Activated naive CD4-positive, alpha-beta T cell treated with anti-CD3 and anti-CD28 coated beads for 36 hours (primary cell): Measurements from ENCODE around the gene ACVRL1. TPM values are rescaled to one million over a fixed set of nuclear protein-coding genes. Genes with fewer than 3 reads are reported as not detected.
"Not testable (repeated sequence)": the region's sequence is repeated elsewhere in the genome, so short reads cannot be mapped to it uniquely, and the experiment has no call there.

Source experiments
- CTCF ChIA-PET: fragments of 350-600 bp; sonication (Branson Sonifier 250); formaldehyde crosslinking; loops from one replicate; lab custom pipeline; 2021; ENCODE audit warnings: antibody characterized with exemption; lab: Charles Lee
- DNase-seq: peaks from one replicate; pipeline ENCODE4 v3.0.0-alpha.2; 2020
- H3K27ac Mint-ChIP-seq: one replicate; pipeline ENCODE4 v1.8.0; 2021; ENCODE audit warnings: mild to moderate bottlenecking, mixed read lengths
- H3K27me3 Mint-ChIP-seq: one replicate; pipeline ENCODE4 v1.8.0; 2021; ENCODE audit warnings: low read depth, mixed read lengths
- H3K36me3 Mint-ChIP-seq: one replicate; pipeline ENCODE4 v1.8.0; 2021; ENCODE audit warnings: low read depth, mixed read lengths
- H3K4me1 Mint-ChIP-seq: one replicate; pipeline ENCODE4 v1.8.0; 2021; ENCODE audit warnings: low read depth, mixed read lengths
- H3K4me3 Mint-ChIP-seq: one replicate; pipeline ENCODE4 v1.8.0; 2021; ENCODE audit warnings: mild to moderate bottlenecking, moderate library complexity, mixed read lengths
- H3K9me3 Mint-ChIP-seq: one replicate; pipeline ENCODE4 v1.8.0; 2021; ENCODE audit warnings: mixed read lengths
- intact Hi-C: fragments of 100-400 bp; cut with micrococcal nuclease; formaldehyde crosslinking; loops from one replicate; pipeline ENCODE4 v1.15.1; 2023
- total RNA-seq, 2 experiments: library from RNA; stranded (reverse); gene quantifications; one replicate each; pipeline ENCODE4 v1.2.3, GENCODE V29; 2021

ACVRL1 gene
- total RNA-seq, 2 experiments from 2014 or later = not detected

DNA sequence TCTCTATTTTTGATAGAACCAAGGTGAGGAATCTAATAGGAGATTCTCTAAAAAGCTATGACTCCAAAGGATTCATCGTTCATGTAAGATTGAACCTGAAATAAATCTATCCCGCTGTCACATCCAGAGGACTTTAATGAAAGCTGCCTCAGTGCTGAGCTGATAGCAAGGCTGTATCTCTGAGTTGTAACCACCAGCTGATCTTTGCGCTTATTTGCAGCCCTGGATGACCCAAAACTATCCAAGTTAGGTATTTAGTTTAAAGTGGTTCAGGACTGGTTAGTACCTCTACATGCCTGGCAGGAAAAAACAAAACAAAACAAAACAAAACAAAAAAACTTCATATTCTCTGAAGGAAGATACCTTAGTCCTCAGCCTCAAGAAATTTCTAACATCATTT is 28.2 kb upstream of the ACVRL1 start:
- H3K36me3 Mint-ChIP-seq = no peaks in the 10 kb centered on the region
- intact Hi-C loops = loop anchor here (10.0 kb wide), 1 partner anchor 204 kb away; no protein-coding TSS in a partner anchor
- H3K4me3 Mint-ChIP-seq = no peak overlapping the region
- no peaks in the 10 kb centered on the region for H3K9me3 Mint-ChIP-seq
- no peak for DNase-seq
- no peak overlapping the region for H3K27ac Mint-ChIP-seq
- H3K4me1 Mint-ChIP-seq = no peaks in the 10 kb centered on the region
- CTCF ChIA-PET = interaction anchor here (0.6 to 1.2 kb wide), 5 partner anchors 9 to 805 kb away, joined by 3 to 5 read pairs (median 3); no protein-coding TSS in a partner anchor
- no peaks in the 10 kb centered on the region for H3K27me3 Mint-ChIP-seq

DNA sequence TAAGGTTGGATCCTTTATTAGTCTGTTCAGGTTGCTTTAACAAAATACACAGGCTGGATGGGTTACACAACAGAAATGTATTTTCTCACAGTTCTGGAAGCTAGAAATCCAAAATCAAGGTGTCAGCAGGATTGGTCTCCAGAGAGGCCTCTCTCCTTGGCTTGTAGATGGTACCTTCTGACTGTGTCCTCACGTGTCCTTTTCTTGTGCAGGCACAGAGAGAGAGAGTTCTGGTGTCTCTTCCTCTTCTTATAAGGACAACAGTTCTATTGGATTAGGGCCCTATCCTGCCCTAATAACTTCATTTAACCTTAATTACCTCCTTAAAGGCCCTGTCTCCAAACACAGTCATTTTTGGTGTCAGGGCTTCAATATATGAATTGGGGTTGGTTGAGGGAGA is 24.0 kb upstream of the ACVRL1 start:
- H3K27ac Mint-ChIP-seq = no peak overlapping the region
- H3K9me3 Mint-ChIP-seq = peaks cover 3% of the 10 kb centered on the region
- intact Hi-C loops = no loop called here
- H3K4me1 Mint-ChIP-seq = peaks cover 10% of the 10 kb centered on the region
- CTCF ChIA-PET = no interaction called here
- H3K27me3 Mint-ChIP-seq = no peaks in the 10 kb centered on the region
- H3K36me3 Mint-ChIP-seq = no peaks in the 10 kb centered on the region
- no peak overlapping the region for H3K4me3 Mint-ChIP-seq
- no peak for DNase-seq

DNA sequence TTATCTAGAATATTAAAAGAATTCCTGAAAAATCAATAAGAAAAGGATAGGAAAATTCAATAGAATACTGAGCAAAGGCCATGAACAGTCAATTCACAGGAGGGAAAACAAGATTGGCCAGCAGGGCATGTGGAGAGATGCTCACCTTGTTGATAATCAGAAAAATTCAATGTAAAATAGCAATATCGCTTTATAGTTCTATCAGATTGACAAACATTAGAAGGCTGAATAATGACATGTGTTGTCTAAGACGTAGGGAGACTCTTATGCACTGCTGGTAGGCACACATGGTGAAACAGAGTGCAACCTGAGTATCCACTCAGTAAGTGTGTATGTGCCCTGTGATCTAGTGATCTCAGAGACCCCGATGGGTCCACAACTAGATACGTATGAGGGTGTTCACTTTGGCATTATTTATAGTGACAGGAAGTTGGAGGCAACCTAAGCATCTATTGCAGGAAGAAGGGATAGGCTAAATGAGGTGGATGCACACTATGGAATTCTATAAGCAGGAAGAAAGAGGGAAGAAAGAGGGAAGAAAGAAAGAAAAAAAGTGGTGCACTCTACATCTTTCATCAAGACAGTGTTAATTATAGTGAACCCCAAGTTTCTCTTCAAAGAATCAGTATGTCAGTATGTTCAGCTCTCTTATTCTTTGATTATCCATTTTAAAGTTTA is 23.2 kb upstream of the ACVRL1 start:
- intact Hi-C loops = no loop called here
- Mint-ChIP-seq H3K36me3 (no peaks in the 10 kb centered on the region), H3K27me3 (no peaks in the 10 kb centered on the region), H3K9me3 (peaks cover 3% of the 10 kb centered on the region), H3K27ac (no peak overlapping the region), H3K4me3 (no peak overlapping the region), H3K4me1 (peaks cover 10% of the 10 kb centered on the region)
- no peak for DNase-seq
- CTCF ChIA-PET = interaction anchor here (0.7 kb wide), 1 partner anchor 109 kb away, joined by 4 read pairs; no protein-coding TSS in a partner anchor

DNA sequence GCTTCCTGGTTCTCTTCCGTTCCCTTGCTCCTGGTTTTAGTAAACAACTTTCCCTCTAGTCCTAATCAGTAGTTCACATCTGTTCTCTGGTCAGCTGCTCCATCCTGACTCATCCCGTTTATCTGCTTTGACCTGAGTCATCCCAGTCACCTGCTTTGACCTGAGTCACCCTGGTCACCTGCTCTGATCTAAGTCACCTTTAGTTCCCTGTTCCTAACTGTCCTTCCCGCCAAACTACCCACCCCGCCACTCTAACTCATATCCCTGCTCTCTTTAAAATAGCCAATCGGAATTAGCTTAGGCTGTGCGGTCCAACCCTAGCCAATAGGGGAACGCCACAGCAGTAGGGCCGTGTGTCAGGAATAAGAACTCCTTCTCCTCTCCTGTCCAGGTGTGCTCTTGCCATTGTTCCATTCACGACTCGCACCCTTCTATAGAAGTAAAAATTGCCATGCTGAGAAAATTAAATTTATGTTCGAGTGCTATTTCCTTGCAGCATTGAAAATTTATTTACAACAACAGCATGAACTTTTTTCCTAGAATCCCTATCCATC is 22.6 kb upstream of the ACVRL1 start:
- CTCF ChIA-PET = interaction anchor here (0.7 to 1.2 kb wide), 2 partner anchors 9 to 109 kb away, joined by 3 to 4 read pairs; no protein-coding TSS in a partner anchor
- Mint-ChIP-seq H3K9me3 (peaks cover 3% of the 10 kb centered on the region), H3K27ac (peak overlapping the region; percentile 11), H3K27me3 (no peaks in the 10 kb centered on the region), H3K36me3 (no peaks in the 10 kb centered on the region), H3K4me1 (peaks cover 10% of the 10 kb centered on the region), H3K4me3 (no peak overlapping the region)
- DNase-seq = no peak
- intact Hi-C loops = no loop called here

DNA sequence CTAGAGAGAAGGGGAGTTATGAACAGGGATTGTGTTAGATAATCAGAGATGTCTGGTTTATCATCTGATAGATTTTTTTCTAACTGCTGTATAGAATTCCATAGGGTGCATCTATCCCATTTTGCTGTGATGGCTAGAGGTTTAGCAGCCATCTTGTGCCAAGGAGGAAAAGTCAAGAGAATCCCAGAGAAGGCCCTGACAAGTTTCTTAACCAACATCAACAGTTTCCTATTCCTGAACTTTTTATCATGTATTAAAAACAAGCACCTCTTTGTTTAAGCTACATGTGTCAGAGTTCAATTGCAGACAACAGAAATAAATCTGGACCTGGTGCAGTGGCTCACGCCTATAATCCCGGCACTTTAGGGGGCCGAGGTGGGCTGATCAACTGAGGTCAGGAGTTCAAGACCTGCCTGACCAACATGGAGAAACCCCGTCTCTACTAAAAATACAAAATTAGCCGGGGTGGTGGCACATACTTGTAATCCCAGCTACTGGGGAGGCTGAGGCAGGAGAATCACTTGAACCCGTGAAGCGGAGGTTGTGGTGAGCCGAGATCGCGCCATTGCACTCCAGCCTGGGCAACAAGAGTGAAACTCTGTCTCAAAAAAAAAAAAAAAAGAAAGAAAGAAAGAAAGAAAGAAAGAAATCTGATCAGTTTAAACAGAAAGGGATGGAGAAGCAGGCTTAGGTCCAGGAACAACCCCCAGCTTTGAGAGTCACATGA is 21.8 kb upstream of the ACVRL1 start:
- H3K4me1 Mint-ChIP-seq, H3K9me3 Mint-ChIP-seq, H3K27me3 Mint-ChIP-seq, H3K36me3 Mint-ChIP-seq, DNase-seq: not testable (repeated sequence)
- H3K27ac Mint-ChIP-seq = peak overlapping the region; percentile 81
- CTCF ChIA-PET = interaction anchor here (0.7 to 1.9 kb wide), 10 partner anchors 8 to 235 kb away, joined by 3 to 8 read pairs (median 4); no protein-coding TSS in a partner anchor
- intact Hi-C loops = loop anchor here (1.0 to 2.0 kb wide), 2 partner anchors 86 to 139 kb away; no protein-coding TSS in a partner anchor
- peak overlapping the region; percentile 2 for H3K4me3 Mint-ChIP-seq

DNA sequence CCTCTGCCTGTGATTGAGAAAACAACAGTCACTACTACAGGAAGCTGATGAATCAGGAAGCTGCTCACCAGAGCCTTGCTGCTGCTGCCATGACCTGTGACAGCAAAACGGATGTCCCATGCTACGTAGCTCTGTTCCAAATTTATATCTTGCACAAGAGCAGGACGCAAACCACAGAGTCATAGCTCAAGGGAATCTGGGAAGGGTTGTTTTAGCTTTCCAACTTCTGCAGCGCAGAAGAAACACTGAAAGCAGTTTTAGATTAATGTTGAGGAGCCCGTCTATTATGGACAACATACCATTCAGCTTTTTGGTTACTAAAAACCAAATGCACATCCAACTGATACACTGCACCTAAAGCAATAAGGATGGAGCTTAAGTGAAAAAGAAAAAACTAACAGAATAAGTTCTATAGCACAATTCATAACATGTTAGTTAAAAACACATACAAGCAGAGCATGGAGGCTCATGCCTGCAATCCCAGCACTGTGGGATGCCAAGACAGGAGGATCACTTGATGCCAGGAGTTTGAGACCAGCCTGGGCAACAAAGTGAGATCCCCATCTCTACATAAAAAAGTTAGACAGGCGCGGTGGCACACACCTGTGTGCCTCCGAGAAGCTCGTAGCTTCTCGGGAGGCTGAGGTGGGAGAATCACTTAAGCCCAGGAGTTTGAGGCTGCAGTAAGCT is 21.1 kb upstream of the ACVRL1 start:
- Mint-ChIP-seq H3K36me3 (no peaks in the 10 kb centered on the region), H3K27ac (peak overlapping the region; percentile 81), H3K4me1 (peaks cover 10% of the 10 kb centered on the region), H3K4me3 (peak overlapping the region; percentile 2), H3K9me3 (peaks cover 3% of the 10 kb centered on the region), H3K27me3 (no peaks in the 10 kb centered on the region)
- CTCF ChIA-PET = interaction anchor here (0.7 to 1.9 kb wide), 11 partner anchors 8 to 234 kb away, joined by 3 to 8 read pairs (median 3); no protein-coding TSS in a partner anchor
- peak; percentile 78 for DNase-seq
- intact Hi-C loops = loop anchor here (1.0 to 2.0 kb wide), 2 partner anchors 85 to 139 kb away; no protein-coding TSS in a partner anchor

DNA sequence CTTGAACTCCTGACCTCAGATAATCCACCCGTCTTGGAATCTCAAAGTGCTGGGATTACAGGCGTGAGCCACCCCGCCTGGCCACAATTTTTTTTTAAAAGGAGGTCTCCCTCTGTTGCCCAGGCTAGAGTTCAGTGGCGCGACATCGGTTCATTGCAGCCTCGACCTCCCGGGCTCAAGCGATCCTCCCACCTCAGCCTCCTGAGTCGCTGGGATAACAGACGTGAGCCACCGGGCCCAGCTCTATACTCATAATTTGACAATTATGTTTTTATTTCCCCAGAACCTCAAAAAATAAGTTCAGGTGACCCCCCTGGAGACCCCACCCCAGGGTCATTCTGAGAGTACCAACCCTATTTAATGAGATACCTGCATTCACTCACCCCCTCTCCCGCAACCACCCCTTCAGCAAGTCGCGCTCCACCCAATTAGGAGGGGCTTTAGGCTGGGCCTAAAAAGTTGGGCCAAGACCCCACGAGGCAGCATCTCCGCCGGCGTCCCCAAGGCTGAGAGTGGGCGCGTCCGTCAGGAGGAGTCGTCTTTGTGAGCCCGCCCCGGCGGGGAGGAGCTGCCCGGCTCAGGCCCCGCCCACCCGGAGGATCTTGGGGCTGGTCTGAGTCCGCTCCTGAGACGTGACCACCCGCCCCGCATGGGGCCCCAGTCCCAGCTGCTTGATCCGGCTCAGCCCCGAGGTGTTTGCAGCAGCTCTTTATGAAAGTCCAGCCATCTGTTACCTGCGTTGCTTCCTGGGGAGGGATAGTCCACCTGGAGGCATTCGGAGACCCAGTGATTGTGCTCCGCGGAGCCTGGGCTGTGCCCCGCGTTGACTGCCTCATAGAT is 19.6 kb upstream of the ACVRL1 start, which contains the start of gene ANKRD33:
ANKRD33 (plus strand) TSS at position 628 of the 840 bp plus-strand sequence; CDS start at position 712, 84 bp downstream.
- Mint-ChIP-seq H3K4me1 (peaks cover 10% of the 10 kb centered on the region), H3K27ac (no peak within 1 kb of the TSS)
- CTCF ChIA-PET = interaction anchor here (0.6 to 1.9 kb wide), 5 partner anchors 46 to 466 kb away, joined by 3 to 7 read pairs (median 4); no protein-coding TSS in a partner anchor

DNA sequence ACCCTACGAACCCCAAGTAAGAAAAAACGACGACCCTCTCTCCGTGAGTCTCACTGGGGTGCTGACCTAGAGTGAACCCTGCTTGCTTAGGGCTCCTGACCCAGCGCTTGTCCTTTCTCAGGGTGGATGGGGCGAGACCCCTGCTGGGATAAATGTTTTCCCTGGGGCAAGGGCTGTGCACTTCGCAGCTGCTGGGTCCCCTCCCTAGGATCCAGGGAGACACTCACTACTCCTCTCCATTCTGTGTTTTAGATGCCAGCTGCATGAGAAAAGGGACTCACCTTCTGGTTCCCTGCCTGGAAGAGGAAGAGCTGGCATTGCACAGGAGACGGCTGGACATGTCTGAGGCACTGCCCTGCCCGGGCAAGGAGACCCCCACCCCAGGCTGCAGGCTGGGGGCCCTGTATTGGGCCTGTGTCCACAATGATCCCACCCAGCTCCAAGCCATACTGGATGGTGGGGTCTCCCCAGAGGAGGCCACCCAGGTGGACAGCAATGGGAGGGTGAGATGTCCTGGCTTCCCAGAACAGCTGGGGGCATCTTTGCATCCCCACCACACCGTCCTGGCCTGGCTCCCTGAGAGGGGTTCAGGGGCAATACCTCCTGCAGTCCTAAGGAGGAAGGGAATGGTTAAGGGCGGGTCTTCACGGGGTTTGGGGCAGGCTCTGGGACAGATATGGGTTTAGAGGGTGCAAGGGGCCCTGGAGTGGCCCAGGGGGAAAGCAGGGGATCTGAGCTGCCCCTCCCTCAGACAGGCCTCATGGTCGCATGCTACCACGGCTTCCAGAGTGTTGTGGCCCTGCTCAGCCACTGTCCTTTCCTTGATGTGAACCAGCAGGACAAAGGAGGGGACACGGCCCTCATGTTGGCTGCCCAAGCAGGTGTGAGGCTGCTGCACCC is 18.7 kb upstream of the ACVRL1 start:
- no peak overlapping the region for H3K27ac Mint-ChIP-seq
- peaks cover 10% of the 10 kb centered on the region for H3K4me1 Mint-ChIP-seq
- DNase-seq = no peak
- H3K9me3 Mint-ChIP-seq = peaks cover 3% of the 10 kb centered on the region
- intact Hi-C loops = no loop called here
- H3K27me3 Mint-ChIP-seq = no peaks in the 10 kb centered on the region
- H3K36me3 Mint-ChIP-seq = no peaks in the 10 kb centered on the region
- H3K4me3 Mint-ChIP-seq = no peak overlapping the region
- CTCF ChIA-PET = interaction anchor here (0.6 to 1.6 kb wide), 5 partner anchors 47 to 467 kb away, joined by 3 to 6 read pairs (median 3); no protein-coding TSS in a partner anchor

More for the DNA sequence above, 19.6 kb upstream of the ACVRL1 start, which contains the start of gene ANKRD33:
- H3K9me3 Mint-ChIP-seq = peaks cover 3% of the 10 kb centered on the region
- DNase-seq = no peak
- intact Hi-C loops = loop anchor here (2.0 kb wide), 1 partner anchor 137 kb away; no protein-coding TSS in a partner anchor
- H3K27me3 Mint-ChIP-seq = no peaks in the 10 kb centered on the region
- H3K36me3 Mint-ChIP-seq = no peaks in the 10 kb centered on the region
- H3K4me3 Mint-ChIP-seq = no peak within 1 kb of the TSS

DNA sequence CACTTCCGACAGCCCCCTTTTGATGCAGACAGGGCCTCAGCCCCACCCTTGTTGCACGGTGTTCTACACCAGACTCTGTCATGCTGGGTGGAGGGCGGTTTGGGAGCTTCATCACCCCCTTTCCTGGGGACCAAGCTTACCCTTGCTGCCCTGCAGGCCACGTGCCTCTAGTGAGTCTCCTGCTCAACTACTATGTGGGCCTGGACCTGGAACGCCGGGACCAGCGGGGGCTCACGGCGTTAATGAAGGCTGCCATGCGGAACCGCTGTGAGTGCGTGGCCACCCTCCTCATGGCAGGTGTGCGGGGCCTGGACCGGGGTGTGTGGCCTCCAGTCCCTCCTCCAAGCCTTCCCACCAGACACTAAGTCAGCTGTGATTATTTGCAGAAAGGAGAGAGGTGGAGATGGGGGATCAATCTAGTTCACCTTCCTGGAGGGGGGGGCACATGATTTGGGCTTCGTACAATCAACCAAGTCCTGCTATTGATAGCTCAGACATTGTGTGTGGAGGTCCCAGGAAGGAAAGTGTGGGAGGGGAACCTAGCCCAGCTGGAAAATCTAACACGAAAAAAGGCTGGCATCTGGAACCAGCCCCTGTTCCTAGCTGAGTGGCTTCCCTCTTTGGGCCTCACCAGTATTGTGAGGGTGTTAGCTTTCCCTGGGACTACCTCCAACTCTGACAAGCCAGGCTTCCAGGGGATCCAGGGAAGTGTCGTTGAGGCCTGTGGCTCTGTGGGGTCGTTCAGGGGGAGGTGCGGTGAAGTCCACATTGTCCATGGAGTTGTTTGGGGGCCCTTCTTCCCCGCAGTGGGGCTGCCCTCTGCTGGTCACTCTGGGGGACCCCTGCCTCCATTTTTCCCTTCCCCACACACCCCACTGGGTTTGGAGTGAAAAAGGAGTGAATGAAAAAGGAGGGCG is 17.8 kb upstream of the ACVRL1 start:
- Mint-ChIP-seq H3K27ac (no peak overlapping the region), H3K4me3 (no peak overlapping the region), H3K27me3 (no peaks in the 10 kb centered on the region), H3K9me3 (peaks cover 3% of the 10 kb centered on the region), H3K36me3 (no peaks in the 10 kb centered on the region), H3K4me1 (peaks cover 10% of the 10 kb centered on the region)
- intact Hi-C loops = no loop called here
- CTCF ChIA-PET = interaction anchor here (0.7 to 1.6 kb wide), 7 partner anchors 10 to 468 kb away, joined by 3 to 4 read pairs (median 3); no protein-coding TSS in a partner anchor
- no peak for DNase-seq
